ENCODE measurements around the gene B3GAT3. TPM values are rescaled to one million over a fixed set of nuclear protein-coding genes. Genes with fewer than 3 reads are reported as not detected.
"Not testable (repeated sequence)": the region's sequence is repeated elsewhere in the genome, so short reads cannot be mapped to it uniquely, and the experiment has no call there.

B3GAT3 gene
- polyA plus RNA-seq, 3 donors = 18.5 to 44.9 (median 19.0) TPM

DNA sequence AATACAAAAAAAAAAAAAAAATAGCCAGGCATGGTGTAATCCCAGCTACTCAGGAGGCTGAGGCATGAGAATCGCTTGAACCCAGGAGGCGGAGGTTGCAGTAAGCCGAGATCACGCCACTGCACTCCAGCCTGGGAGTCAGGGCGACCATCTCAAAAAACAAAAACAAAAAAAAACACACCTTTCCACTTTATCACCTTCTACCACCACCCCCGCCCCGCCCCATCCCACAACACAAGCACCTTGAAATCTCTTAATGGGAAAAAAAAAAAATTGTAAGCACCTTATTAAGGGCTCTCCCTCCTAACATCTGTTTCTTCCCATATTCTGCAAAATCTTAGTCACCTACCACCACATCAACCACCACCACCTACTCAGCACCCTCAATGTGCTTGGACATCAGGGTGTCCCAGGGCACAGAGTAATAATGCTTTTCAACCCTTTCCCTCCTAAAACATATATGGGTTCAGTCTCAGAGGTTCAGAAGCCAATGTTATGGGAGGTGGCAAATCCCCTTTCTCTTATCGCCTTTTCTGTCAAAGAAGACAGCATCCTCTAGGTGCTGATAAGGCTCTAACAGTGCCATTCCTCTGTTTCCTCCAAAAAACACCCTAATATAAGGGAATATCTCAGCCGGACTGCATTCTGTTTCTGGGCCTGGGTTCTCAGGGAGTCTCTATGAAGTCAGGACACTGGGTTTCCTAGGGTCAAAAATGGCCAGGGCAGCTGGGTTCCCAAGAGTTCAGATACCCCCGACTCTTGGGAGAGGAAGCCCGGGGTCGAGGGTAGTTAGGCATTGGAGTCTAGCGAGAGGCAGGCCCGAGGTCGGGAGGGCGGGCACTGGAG lies 30.6 kb upstream of the B3GAT3 start:
- Mint-ChIP-seq H3K27ac (peak overlapping the region; percentile 86 to 94 (median 91)), H3K27me3 (ENCODE audit: low read depth in 3 of 3) (peaks cover 0 to 3% (median 0%) of the 10 kb centered on the region in 3 donors), H3K4me3 (peak overlapping the region; percentile 87 to 94), H3K4me1 (peaks cover 23% of the 10 kb centered on the region), H3K9me3 (no peaks in the 10 kb centered on the region), H3K36me3 (peaks cover 14 to 28% of the 10 kb centered on the region in 2 donors)
- no peak for DNase-seq
- Histone ChIP-seq H3K27ac (ENCODE audit: low read depth in 1 of 2, low read length in 2 of 2) (peak overlapping the region; percentile 65 to 89), H3K4me3 (replicated peaks in 1 of 3; ENCODE audit: low read depth in 2 of 3, low read length in 3 of 3) (peak overlapping the region; percentile 67 to 97 (median 79)), H3K4me1 (ENCODE audit: control insufficient read depth in 1 of 2, insufficient read depth in 2 of 2, low read length in 2 of 2) (peaks cover 11 to 17% of the 10 kb centered on the region in 2 donors), H3K27me3 (ENCODE audit: control insufficient read depth in 2 of 2, insufficient read depth in 2 of 2, low read length in 2 of 2) (no peaks in the 10 kb centered on the region), H4K20me1 (ENCODE audit: insufficient read depth, low read length) (no peaks in the 10 kb centered on the region), H3K4me2 (replicated peaks; ENCODE audit: extremely low read depth, low read length, poor library complexity, severe bottlenecking) (peak overlapping the region; percentile 99), H3K9ac (ENCODE audit: insufficient read depth, low read length, poor library complexity, severe bottlenecking) (peak overlapping the region; percentile 91), H3K36me3 (replicated peaks in 1 of 2; ENCODE audit: control insufficient read depth in 1 of 2, insufficient read depth in 2 of 2, low read length in 2 of 2) (peaks cover 21 to 24% of the 10 kb centered on the region in 2 donors), H3K79me2 (ENCODE audit: insufficient read depth, low read length) (peaks cover 35% of the 10 kb centered on the region), H3K9me3 (replicated peaks in 1 of 2; ENCODE audit: control insufficient read depth in 1 of 2, insufficient read depth in 1 of 2, low read length in 2 of 2) (no peaks in the 10 kb centered on the region), H2AFZ (ENCODE audit: insufficient read depth, low read depth, low read length, poor library complexity, severe bottlenecking) (peak overlapping the region; percentile 92)
- intact Hi-C loops (cut with micrococcal nuclease) = loop anchor here (2.0 to 5.0 kb wide), 3 partner anchors 26 to 60 kb away; partner anchors contain the start of genes BSCL2 (in 1 of the 2), GNG3 (in 1 of the 2), TUT1 (in 1 of the 2) and UBXN1 (in 1 of the 2)
- TF ChIP-seq, protein P1, sequence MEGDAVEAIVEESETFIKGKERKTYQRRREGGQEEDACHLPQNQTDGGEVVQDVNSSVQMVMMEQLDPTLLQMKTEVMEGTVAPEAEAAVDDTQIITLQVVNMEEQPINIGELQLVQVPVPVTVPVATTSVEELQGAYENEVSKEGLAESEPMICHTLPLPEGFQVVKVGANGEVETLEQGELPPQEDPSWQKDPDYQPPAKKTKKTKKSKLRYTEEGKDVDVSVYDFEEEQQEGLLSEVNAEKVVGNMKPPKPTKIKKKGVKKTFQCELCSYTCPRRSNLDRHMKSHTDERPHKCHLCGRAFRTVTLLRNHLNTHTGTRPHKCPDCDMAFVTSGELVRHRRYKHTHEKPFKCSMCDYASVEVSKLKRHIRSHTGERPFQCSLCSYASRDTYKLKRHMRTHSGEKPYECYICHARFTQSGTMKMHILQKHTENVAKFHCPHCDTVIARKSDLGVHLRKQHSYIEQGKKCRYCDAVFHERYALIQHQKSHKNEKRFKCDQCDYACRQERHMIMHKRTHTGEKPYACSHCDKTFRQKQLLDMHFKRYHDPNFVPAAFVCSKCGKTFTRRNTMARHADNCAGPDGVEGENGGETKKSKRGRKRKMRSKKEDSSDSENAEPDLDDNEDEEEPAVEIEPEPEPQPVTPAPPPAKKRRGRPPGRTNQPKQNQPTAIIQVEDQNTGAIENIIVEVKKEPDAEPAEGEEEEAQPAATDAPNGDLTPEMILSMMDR (IDR thresholded peaks at IDR 0.05) = no peak
- WGBS (ENCODE audit: insufficient coverage) = 43% methylated on average over 14 of the region's 16 CpGs

DNA sequence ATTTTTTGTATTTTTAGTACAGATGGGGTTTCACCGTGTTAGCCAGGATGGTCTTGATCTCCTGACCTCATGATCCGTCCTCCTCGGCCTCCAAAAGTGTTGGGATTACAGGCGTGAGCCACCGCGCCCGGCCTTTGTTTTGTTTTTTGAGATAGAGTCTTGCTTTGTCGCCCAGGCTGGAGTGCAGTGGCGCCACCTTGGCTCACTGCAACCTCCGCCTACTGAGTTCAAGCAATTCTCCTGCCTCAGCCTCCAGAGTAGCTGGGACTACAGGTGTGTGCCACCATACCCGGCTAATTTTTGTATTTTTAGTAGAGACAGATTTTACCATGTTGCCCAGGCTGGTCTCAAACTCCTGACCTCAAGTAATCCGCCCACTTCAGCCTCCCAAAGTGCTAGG lies 28.5 kb upstream of the B3GAT3 start:
- Histone ChIP-seq H3K79me2 (ENCODE audit: insufficient read depth, low read length) (peaks cover 51% of the 10 kb centered on the region), H3K36me3 (replicated peaks in 1 of 2; ENCODE audit: control insufficient read depth in 1 of 2, insufficient read depth in 2 of 2, low read length in 2 of 2) (peaks cover 21 to 24% of the 10 kb centered on the region in 2 donors), H3K4me1 (ENCODE audit: control insufficient read depth in 1 of 2, insufficient read depth in 2 of 2, low read length in 2 of 2) (peaks cover 24 to 34% of the 10 kb centered on the region in 2 donors)
- H3K4me3 ChIP-seq (replicated peaks in 1 of 3; ENCODE audit: low read depth in 2 of 3, low read length in 3 of 3); H3K9me3 Mint-ChIP-seq; H2AFZ ChIP-seq (ENCODE audit: insufficient read depth, low read depth, low read length, poor library complexity, severe bottlenecking); H3K4me2 ChIP-seq (replicated peaks; ENCODE audit: extremely low read depth, low read length, poor library complexity, severe bottlenecking); H3K27ac Mint-ChIP-seq; H3K27ac ChIP-seq (ENCODE audit: low read depth in 1 of 2, low read length in 2 of 2); H4K20me1 ChIP-seq (ENCODE audit: insufficient read depth, low read length); H3K9ac ChIP-seq (ENCODE audit: insufficient read depth, low read length, poor library complexity, severe bottlenecking); H3K4me3 Mint-ChIP-seq; DNase-seq; H3K27me3 ChIP-seq (ENCODE audit: control insufficient read depth in 2 of 2, insufficient read depth in 2 of 2, low read length in 2 of 2); H3K9me3 ChIP-seq (replicated peaks in 1 of 2; ENCODE audit: control insufficient read depth in 1 of 2, insufficient read depth in 1 of 2, low read length in 2 of 2); H3K27me3 Mint-ChIP-seq (ENCODE audit: low read depth in 3 of 3): not testable (repeated sequence)
- intact Hi-C loops (cut with micrococcal nuclease) = loop anchor here (5.0 kb wide), 2 partner anchors 57 to 58 kb away; partner anchors contain the start of genes BSCL2 (in 1 of the 2), GNG3 (in 1 of the 2) and TUT1 (in 1 of the 2)
- H3K4me1 Mint-ChIP-seq = peaks cover 32% of the 10 kb centered on the region
- WGBS (ENCODE audit: insufficient coverage) = 100% methylated on average over 6 of the region's 12 CpGs
- peaks cover 14 to 28% of the 10 kb centered on the region in 2 donors for H3K36me3 Mint-ChIP-seq

All from CD14-positive monocyte (primary cell).